HG03378 (cell line): ENCODE results near the gene GBE1.
A peak's percentile ranks its signal among the peaks of the same experiment; 100 is the strongest.
"Not testable (repeated sequence)": the region's sequence is repeated elsewhere in the genome, so short reads cannot be mapped to it uniquely, and the experiment has no call there.

Experiments
- ATAC-seq: cut with Tn5 transposase; IDR thresholded peaks from one replicate; pipeline ENCODE4 v1.9.1; 2021; ENCODE audit warnings: mild to moderate bottlenecking, moderate library complexity; ENCODE audit not compliant: unreplicated experiment

The GBE1 gene

DNA sequence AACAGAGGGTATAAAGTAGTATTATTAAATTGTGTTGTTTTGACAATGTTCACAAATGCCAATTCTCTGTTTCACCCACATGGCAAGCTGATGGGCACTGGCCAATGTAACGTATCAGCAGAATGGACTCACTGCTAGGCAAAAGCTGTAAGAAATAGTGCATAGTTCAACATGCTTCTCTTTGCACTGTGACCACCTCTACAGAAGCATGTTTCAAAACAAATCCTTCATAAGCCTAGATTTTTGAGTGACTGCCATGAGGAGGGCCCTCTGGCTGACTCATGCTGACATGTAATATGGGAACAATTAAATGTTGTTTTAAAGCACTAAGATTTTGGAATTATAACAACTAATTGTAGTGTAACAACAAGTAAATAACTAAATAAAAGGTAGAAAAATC, 3.2 kb downstream of the GBE1 start:
- ATAC-seq: no peak

DNA sequence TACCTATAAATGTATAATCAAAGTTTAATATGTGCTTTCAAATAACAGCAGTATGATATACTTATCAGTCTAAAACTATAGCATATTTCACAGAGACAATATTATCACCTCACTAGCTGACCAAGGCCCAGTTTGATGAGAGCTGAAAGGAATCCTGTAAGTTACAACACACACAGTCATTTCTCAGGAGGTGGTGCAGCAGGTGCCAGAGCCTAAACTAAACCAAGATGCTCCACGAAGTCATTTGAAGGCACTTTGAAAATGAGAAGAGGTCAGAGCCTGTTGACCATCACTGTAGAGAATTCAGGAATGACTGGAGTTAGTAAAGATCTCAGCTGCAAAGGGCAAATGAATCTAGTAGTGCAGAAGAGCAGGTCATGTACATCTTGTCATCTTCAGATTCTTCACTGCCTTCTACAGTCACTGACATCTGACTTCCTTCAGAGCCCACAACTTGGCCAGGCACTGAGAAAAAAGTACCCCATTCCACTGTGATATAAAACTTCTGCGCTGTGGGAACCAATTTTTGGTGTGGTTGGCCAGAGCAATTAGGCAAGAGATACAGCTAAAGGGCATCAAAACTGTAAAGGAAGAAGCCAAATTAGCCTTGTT, 7.9 kb downstream of the GBE1 start:
- ATAC-seq: no peak

GRCh38 chr3:81752604-81753003, 8.8 kb downstream of the GBE1 start:
- no peak for ATAC-seq

GRCh38 chr3:81749265-81749664, 12.2 kb downstream of the GBE1 start:
- no peak for ATAC-seq

- ATAC-seq: not testable (repeated sequence)
These were observed 14.2 kb downstream of the GBE1 start for GRCh38 chr3:81747280-81747679.

- no peak for ATAC-seq
These were observed 17.1 kb downstream of the GBE1 start for GRCh38 chr3:81744366-81744765.

GRCh38 chr3:81743096-81744025, 18.1 kb downstream of the GBE1 start:
- ATAC-seq: no peak

DNA sequence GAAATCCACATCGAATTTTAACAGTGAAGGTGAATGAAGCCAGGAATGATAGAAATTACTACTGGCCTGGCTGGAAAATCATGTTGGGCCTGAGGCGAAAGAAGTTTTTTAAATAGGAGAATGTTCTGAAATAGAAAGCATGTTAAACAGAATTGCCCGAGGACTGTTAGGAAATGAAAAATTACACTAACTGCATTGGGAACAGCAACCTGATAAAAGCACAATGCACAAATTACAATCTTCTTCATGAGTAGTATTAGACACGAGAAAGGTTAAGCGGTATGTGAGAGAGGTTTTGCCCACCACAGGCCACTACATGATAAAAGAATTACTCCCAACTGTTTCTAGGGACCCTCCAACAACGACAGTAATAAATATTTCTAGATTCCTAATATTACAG, 18.9 kb downstream of the GBE1 start:
- no peak for ATAC-seq

GRCh38 chr3:81741216-81741615, 20.2 kb downstream of the GBE1 start:
- no peak for ATAC-seq

- ATAC-seq: peak; percentile 62
These were observed 20.7 kb downstream of the GBE1 start for GRCh38 chr3:81740731-81741130.

DNA sequence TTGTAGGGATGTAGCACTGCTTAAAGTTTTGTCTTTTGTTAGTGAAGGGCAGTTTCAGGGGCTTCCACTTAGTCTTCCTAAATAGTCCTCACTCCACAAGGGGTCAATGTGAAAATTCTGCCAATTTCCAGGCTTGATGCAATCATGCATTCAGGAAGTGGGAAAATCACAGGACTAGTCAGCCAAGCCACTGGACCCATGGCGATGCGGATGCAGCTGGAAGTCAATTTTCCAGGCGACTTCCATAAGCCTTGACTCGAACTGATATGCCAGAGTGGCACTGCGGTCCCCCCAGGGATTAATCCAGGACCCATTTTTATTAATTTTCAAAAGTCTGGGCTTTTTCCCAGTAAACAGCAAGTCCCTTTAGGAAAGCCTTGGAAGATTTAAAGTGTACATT, 26.1 kb downstream of the GBE1 start:
- no peak for ATAC-seq

GRCh38 chr3:81734742-81735141, 26.7 kb downstream of the GBE1 start:
- no peak for ATAC-seq

DNA sequence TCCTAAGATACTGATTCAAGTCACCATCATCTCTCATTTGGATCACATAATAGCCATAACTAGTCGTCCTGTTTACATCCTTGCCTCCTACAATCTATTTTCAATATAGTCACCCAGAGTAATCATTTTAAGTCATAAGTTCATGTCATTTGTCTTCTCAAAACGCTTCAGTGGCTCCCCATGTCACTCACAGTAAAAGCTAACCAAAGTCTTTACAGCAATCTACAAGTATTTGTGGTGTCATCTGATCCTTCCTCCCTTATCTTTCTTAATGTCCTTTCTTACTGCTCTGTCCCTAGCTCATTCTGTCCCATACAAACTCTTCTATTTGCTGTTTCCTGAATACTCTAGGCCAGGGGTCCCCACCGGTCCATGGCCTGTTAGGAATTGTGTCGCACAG, 28.8 kb downstream of the GBE1 start:
- no peak for ATAC-seq

- no peak for ATAC-seq
These were observed 32.5 kb downstream of the GBE1 start for GRCh38 chr3:81728766-81729544.

GRCh38 chr3:81726735-81727134, 34.7 kb downstream of the GBE1 start:
- ATAC-seq: no peak

GRCh38 chr3:81726132-81726531, 35.3 kb downstream of the GBE1 start:
- ATAC-seq: no peak

GRCh38 chr3:81723732-81724313, 37.6 kb downstream of the GBE1 start:
- no peak for ATAC-seq

GRCh38 chr3:81718311-81718710, 43.1 kb downstream of the GBE1 start:
- ATAC-seq: no peak

DNA sequence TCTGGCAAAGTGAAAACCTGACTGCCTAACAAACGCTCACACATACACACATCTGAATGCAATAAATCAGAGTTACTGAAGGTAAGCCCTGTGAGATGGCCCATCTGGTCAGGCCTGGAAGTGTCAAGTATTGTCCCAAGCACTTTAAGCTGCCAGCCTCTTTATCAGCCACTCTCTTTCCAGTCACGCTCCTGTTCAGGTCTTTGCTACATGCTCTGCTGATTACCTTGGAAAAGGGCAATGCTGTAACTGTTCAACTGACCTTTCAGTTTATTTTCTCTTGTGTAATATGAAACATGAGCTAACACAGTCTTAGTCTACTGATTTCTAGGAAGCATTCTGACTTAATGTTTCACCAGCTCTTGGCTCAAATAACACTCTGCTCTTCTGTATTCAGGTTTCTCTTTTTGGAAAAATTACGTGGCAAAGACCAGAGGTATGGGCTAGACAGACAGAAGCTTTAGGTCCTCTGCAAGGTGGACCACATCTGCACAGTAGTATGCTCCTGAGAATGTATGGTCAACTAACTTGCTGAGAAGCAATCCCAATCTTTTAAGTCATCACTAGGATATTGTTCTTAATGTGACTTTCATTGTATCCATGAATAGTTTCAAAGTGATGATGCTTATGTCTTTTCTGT, 44.5 kb downstream of the GBE1 start:
- no peak for ATAC-seq

- no peak for ATAC-seq
These were observed 48.4 kb downstream of the GBE1 start for GRCh38 chr3:81713031-81713430.

GRCh38 chr3:81709606-81710005, 51.8 kb downstream of the GBE1 start:
- ATAC-seq: no peak
